ENCODE data around the gene ERI3. TPM values are rescaled to one million over a fixed set of nuclear protein-coding genes. Genes with fewer than 3 reads are reported as not detected.

The ERI3 gene
- polyA plus RNA-seq, 2 of the 4 experiments (the other 2 are of a cell fraction), result 43.4 to 44.7 TPM

DNA sequence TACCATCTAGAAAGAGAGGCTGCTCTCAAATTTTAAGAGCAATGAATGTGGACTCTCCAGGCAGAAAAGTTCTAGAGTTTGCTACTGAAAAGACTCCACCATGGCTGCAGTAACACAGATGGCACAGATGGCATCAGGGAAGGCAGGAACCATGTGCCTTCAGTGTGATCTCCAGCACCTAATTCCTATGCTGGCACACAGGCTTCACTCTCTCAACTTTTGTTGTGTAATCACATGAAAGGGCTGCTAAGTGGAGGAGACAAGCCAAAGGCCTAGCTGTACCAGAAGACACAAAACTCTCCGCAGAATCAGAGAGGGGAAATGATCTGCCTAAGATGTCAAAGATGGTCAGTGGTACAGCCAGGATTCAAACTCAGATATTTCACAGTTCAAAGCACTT lies 31.1 kb downstream of the ERI3 start:
- no peak for ATAC-seq
- Histone ChIP-seq H3K4me1 (peaks cover 36% of the 10 kb centered on the region), H3K4me3 (no peak overlapping the region), H3K9me3 (no peaks in the 10 kb centered on the region), H3K27ac (no peak overlapping the region), H3K4me2 (no peak overlapping the region)
- no peak for FAIRE-seq
- POLR2A ChIA-PET, result no interaction called here
- CTCF ChIA-PET, result interaction anchor here (1.2 kb wide), 1 partner anchor 272 kb away, joined by 4 read pairs; no protein-coding TSS in a partner anchor
- 100% methylated on average over 1 of the region's 1 CpG for WGBS (ENCODE audit: missing lambda C conversion rate)
- DNase-seq (ENCODE audit: low read depth in 1 of 2, low spot score in 1 of 2), result no peak
- TF ChIP-seq CHD2 (IDR thresholded peaks at IDR 0.05; ENCODE audit: low read length, partially characterized antibody), result no peak
- TF ChIP-seq EHF (CRISPR knock-in tag; IDR thresholded peaks at IDR 0.05), result no peak
- no peak for TF ChIP-seq HEYL (CRISPR knock-in tag; IDR thresholded peaks at IDR 0.05)
- TF ChIP-seq RNF2 (IDR thresholded peaks at IDR 0.05; ENCODE audit: borderline replicate concordance, low read depth), result no peak
- TF ChIP-seq CHD4 (IDR thresholded peaks at IDR 0.05; ENCODE audit: borderline replicate concordance), result no peak
- TF ChIP-seq, protein P1, sequence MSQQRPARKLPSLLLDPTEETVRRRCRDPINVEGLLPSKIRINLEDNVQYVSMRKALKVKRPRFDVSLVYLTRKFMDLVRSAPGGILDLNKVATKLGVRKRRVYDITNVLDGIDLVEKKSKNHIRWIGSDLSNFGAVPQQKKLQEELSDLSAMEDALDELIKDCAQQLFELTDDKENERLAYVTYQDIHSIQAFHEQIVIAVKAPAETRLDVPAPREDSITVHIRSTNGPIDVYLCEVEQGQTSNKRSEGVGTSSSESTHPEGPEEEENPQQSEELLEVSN (IDR thresholded peaks at IDR 0.05; ENCODE audit: borderline replicate concordance, low read depth), result no peak
- no peak for TF ChIP-seq SMC3 (IDR thresholded peaks at IDR 0.05)
- TF ChIP-seq ZC3H11A (IDR thresholded peaks at IDR 0.05), result no peak
- TF ChIP-seq MYC (IDR thresholded peaks at IDR 0.05; ENCODE audit: borderline replicate concordance, low read length), result no peak
- TF ChIP-seq ZNF302 (CRISPR knock-in tag; IDR thresholded peaks at IDR 0.05), result no peak
- TF ChIP-seq ZSCAN20 (CRISPR knock-in tag; IDR thresholded peaks at IDR 0.05), result no peak
- no peak for TF ChIP-seq EP300 (IDR thresholded peaks at IDR 0.05)

GRCh38 chr1:44322367-44322766 lies 32.7 kb downstream of the ERI3 start:
- WGBS (ENCODE audit: missing lambda C conversion rate), result 95% methylated on average over 3 of the region's 3 CpGs
- ATAC-seq, result no peak
- Histone ChIP-seq H3K4me2 (no peak overlapping the region), H3K27ac (no peak overlapping the region), H3K4me3 (no peak overlapping the region), H3K9me3 (no peaks in the 10 kb centered on the region), H3K4me1 (peaks cover 25% of the 10 kb centered on the region)
- CTCF ChIA-PET, result interaction anchor here (0.6 to 1.4 kb wide), 6 partner anchors 10 to 333 kb away, joined by 3 to 5 read pairs (median 4); no protein-coding TSS in a partner anchor
- POLR2A ChIA-PET, result no interaction called here
- no peak for FAIRE-seq
- TF ChIP-seq FOSB (CRISPR knock-in tag; IDR thresholded peaks at IDR 0.05) (no peak), HOXB5 (CRISPR knock-in tag; IDR thresholded peaks at IDR 0.05) (no peak), ESRRA (IDR thresholded peaks at IDR 0.05; ENCODE audit: borderline replicate concordance, low read length) (no peak), HEYL (CRISPR knock-in tag; IDR thresholded peaks at IDR 0.05) (no peak), JUN (IDR thresholded peaks at IDR 0.05) (no peak), ZC3H11A (IDR thresholded peaks at IDR 0.05) (no peak), TFCP2L1 (CRISPR knock-in tag; IDR thresholded peaks at IDR 0.05) (no peak), MAFK (IDR thresholded peaks at IDR 0.05; ENCODE audit: partially characterized antibody) (no peak), FOSL2 (IDR thresholded peaks at IDR 0.05) (no peak), FOSL2 (CRISPR knock-in tag; IDR thresholded peaks at IDR 0.05) (no peak), POLR2A (IDR thresholded peaks at IDR 0.05; ENCODE audit: low read length) (no peak), KDM1A (IDR thresholded peaks at IDR 0.05; ENCODE audit: low read depth) (no peak), PHF8 (IDR thresholded peaks at IDR 0.05; ENCODE audit: borderline replicate concordance, low read depth) (no peak)
- TF ChIP-seq, protein P2, sequence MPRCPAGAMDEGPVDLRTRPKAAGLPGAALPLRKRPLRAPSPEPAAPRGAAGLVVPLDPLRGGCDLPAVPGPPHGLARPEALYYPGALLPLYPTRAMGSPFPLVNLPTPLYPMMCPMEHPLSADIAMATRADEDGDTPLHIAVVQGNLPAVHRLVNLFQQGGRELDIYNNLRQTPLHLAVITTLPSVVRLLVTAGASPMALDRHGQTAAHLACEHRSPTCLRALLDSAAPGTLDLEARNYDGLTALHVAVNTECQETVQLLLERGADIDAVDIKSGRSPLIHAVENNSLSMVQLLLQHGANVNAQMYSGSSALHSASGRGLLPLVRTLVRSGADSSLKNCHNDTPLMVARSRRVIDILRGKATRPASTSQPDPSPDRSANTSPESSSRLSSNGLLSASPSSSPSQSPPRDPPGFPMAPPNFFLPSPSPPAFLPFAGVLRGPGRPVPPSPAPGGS (IDR thresholded peaks at IDR 0.05), result no peak
- TF ChIP-seq, protein P3, sequence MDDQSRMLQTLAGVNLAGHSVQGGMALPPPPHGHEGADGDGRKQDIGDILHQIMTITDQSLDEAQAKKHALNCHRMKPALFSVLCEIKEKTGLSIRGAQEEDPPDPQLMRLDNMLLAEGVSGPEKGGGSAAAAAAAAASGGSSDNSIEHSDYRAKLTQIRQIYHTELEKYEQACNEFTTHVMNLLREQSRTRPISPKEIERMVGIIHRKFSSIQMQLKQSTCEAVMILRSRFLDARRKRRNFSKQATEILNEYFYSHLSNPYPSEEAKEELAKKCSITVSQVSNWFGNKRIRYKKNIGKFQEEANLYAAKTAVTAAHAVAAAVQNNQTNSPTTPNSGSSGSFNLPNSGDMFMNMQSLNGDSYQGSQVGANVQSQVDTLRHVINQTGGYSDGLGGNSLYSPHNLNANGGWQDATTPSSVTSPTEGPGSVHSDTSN (IDR thresholded peaks at IDR 0.05), result no peak
- TF ChIP-seq, protein P4, sequence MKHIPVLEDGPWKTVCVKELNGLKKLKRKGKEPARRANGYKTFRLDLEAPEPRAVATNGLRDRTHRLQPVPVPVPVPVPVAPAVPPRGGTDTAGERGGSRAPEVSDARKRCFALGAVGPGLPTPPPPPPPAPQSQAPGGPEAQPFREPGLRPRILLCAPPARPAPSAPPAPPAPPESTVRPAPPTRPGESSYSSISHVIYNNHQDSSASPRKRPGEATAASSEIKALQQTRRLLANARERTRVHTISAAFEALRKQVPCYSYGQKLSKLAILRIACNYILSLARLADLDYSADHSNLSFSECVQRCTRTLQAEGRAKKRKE (CRISPR knock-in tag; IDR thresholded peaks at IDR 0.05; ENCODE audit: low read depth), result no peak
- TF ChIP-seq, protein P5, sequence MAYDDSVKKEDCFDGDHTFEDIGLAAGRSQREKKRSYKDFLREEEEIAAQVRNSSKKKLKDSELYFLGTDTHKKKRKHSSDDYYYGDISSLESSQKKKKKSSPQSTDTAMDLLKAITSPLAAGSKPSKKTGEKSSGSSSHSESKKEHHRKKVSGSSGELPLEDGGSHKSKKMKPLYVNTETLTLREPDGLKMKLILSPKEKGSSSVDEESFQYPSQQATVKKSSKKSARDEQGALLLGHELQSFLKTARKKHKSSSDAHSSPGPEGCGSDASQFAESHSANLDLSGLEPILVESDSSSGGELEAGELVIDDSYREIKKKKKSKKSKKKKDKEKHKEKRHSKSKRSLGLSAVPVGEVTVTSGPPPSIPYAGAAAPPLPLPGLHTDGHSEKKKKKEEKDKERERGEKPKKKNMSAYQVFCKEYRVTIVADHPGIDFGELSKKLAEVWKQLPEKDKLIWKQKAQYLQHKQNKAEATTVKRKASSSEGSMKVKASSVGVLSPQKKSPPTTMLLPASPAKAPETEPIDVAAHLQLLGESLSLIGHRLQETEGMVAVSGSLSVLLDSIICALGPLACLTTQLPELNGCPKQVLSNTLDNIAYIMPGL (CRISPR knock-in tag; IDR thresholded peaks at IDR 0.05; ENCODE audit: borderline replicate concordance), result no peak
- no peak for DNase-seq (ENCODE audit: low read depth in 1 of 2, low spot score in 1 of 2)
